Central memory CD8-positive, alpha-beta T cell (primary cell): ENCODE results near the gene ZNF516.
A peak's percentile ranks its signal among the peaks of the same experiment; 100 is the strongest.

Source experiments
- ATAC-seq: fragments of 150-1000 bp; cut with Tn5 transposase; replicated peaks from 2 replicates; pipeline ENCODE4 v1.10.0; 2022; ENCODE audit warnings: mild to moderate bottlenecking, moderate FRiP score, moderate number of reproducible peaks; ENCODE audit not compliant: poor library complexity, severe bottlenecking; ENCODE audit errors: extremely low read depth
- DNase-seq, 2 donors: peaks; one replicate each; pipeline ENCODE4 v3.0.0; 2021; ENCODE audit warnings: low spot score in 2 of 2
- H3K27ac Mint-ChIP-seq: one replicate; pipeline ENCODE4 v1.8.0; 2022; ENCODE audit warnings: low read depth, mild to moderate bottlenecking, moderate library complexity, mixed read lengths
- H3K27me3 Mint-ChIP-seq: one replicate; pipeline ENCODE4 v1.8.0; 2022; ENCODE audit warnings: mixed read lengths
- H3K36me3 Mint-ChIP-seq: one replicate; pipeline ENCODE4 v1.8.0; 2022; ENCODE audit warnings: mild to moderate bottlenecking, moderate library complexity, mixed read lengths; ENCODE audit not compliant: insufficient read depth
- H3K4me1 Mint-ChIP-seq: one replicate; pipeline ENCODE4 v1.8.0; 2022; ENCODE audit warnings: mixed read lengths
- H3K4me3 Mint-ChIP-seq: one replicate; pipeline ENCODE4 v1.8.0; 2022; ENCODE audit warnings: mild to moderate bottlenecking, moderate library complexity, mixed read lengths
- H3K9me3 Mint-ChIP-seq: one replicate; pipeline ENCODE4 v1.8.0; 2022; ENCODE audit warnings: mixed read lengths

ZNF516 gene

GRCh38 chr18:76502551-76502950, 7.5 kb upstream of the ZNF516 start:
- no peak overlapping the region for H3K4me3 Mint-ChIP-seq
- ATAC-seq: no peak
- DNase-seq: no peak
- no peaks in the 10 kb centered on the region for H3K4me1 Mint-ChIP-seq
- H3K9me3 Mint-ChIP-seq: no peaks in the 10 kb centered on the region
- no peak overlapping the region for H3K27ac Mint-ChIP-seq
- H3K36me3 Mint-ChIP-seq: no peaks in the 10 kb centered on the region
- peaks cover 57% of the 10 kb centered on the region for H3K27me3 Mint-ChIP-seq

GRCh38 chr18:76499637-76500340, 4.7 kb upstream of the ZNF516 start:
- Mint-ChIP-seq H3K4me3 (no peak overlapping the region), H3K4me1 (no peaks in the 10 kb centered on the region), H3K27ac (no peak overlapping the region)

GRCh38 chr18:76499021-76499420, 4.0 kb upstream of the ZNF516 start:
- Mint-ChIP-seq H3K9me3 (no peaks in the 10 kb centered on the region), H3K27me3 (peaks cover 67% of the 10 kb centered on the region), H3K4me3 (no peak overlapping the region), H3K4me1 (no peaks in the 10 kb centered on the region), H3K27ac (no peak overlapping the region), H3K36me3 (peaks cover 2% of the 10 kb centered on the region)
- no peak for DNase-seq
- ATAC-seq: no peak

More at GRCh38 chr18:76499637-76500340, 4.7 kb upstream of the ZNF516 start:
- ATAC-seq: no peak
- Mint-ChIP-seq H3K27me3 (peaks cover 62% of the 10 kb centered on the region), H3K36me3 (peaks cover 2% of the 10 kb centered on the region), H3K9me3 (no peaks in the 10 kb centered on the region)
- DNase-seq: no peak

- no peak overlapping the region for H3K27ac Mint-ChIP-seq
- ATAC-seq (no peak), DNase-seq (no peak)
- H3K4me3 Mint-ChIP-seq: no peak overlapping the region
- H3K4me1 Mint-ChIP-seq: peaks cover 8% of the 10 kb centered on the region
- H3K9me3 Mint-ChIP-seq: no peaks in the 10 kb centered on the region
- H3K27me3 Mint-ChIP-seq: peaks cover 67% of the 10 kb centered on the region
- H3K36me3 Mint-ChIP-seq: peaks cover 7% of the 10 kb centered on the region
Measured at GRCh38 chr18:76498064-76498463, 3.0 kb upstream of the ZNF516 start.

- no peaks in the 10 kb centered on the region for H3K9me3 Mint-ChIP-seq
- H3K27me3 Mint-ChIP-seq: peaks cover 75% of the 10 kb centered on the region
- H3K4me3 Mint-ChIP-seq: no peak overlapping the region
- no peak overlapping the region for H3K27ac Mint-ChIP-seq
- no peak for ATAC-seq
- peaks cover 19% of the 10 kb centered on the region for H3K4me1 Mint-ChIP-seq
- H3K36me3 Mint-ChIP-seq: peaks cover 14% of the 10 kb centered on the region
- no peak for DNase-seq
Measured at GRCh38 chr18:76497021-76497420, 2.0 kb upstream of the ZNF516 start.

- peaks cover 79% of the 10 kb centered on the region for H3K27me3 Mint-ChIP-seq
- no peak overlapping the region for H3K27ac Mint-ChIP-seq
- DNase-seq (no peak), ATAC-seq (no peak)
- peaks cover 23% of the 10 kb centered on the region for H3K4me1 Mint-ChIP-seq
- H3K36me3 Mint-ChIP-seq: peaks cover 15% of the 10 kb centered on the region
- no peaks in the 10 kb centered on the region for H3K9me3 Mint-ChIP-seq
- H3K4me3 Mint-ChIP-seq: peak overlapping the region; percentile 57
Measured at GRCh38 chr18:76496194-76496890, 1.3 kb upstream of the ZNF516 start.

- no peak overlapping the region for H3K27ac Mint-ChIP-seq
- ATAC-seq: no peak
- H3K4me3 Mint-ChIP-seq: peak overlapping the region; percentile 69
Measured at GRCh38 chr18:76495435-76496193, 572 bp upstream of the ZNF516 start.

GRCh38 chr18:76494231-76495005, 624 bp downstream of the ZNF516 start:
- no peaks in the 10 kb centered on the region for H3K9me3 Mint-ChIP-seq
- no peak for ATAC-seq
- H3K4me1 Mint-ChIP-seq: peaks cover 30% of the 10 kb centered on the region
- H3K4me3 Mint-ChIP-seq: peak overlapping the region; percentile 82
- no peak overlapping the region for H3K27ac Mint-ChIP-seq
- DNase-seq: no peak
- H3K36me3 Mint-ChIP-seq: peaks cover 17% of the 10 kb centered on the region
- peaks cover 88% of the 10 kb centered on the region for H3K27me3 Mint-ChIP-seq

More at GRCh38 chr18:76495435-76496193, 572 bp upstream of the ZNF516 start:
- no peak for DNase-seq
- Mint-ChIP-seq H3K27me3 (peaks cover 87% of the 10 kb centered on the region), H3K9me3 (no peaks in the 10 kb centered on the region), H3K36me3 (peaks cover 17% of the 10 kb centered on the region), H3K4me1 (peaks cover 28% of the 10 kb centered on the region)

GRCh38 chr18:76493213-76494161, 1.6 kb downstream of the ZNF516 start:
- Mint-ChIP-seq H3K9me3 (no peaks in the 10 kb centered on the region), H3K4me3 (peak overlapping the region; percentile 82), H3K27me3 (peaks cover 90% of the 10 kb centered on the region), H3K27ac (peak overlapping the region; percentile 33), H3K4me1 (peaks cover 30% of the 10 kb centered on the region), H3K36me3 (peaks cover 17% of the 10 kb centered on the region)
- DNase-seq: no peak
- ATAC-seq: no peak

- peak overlapping the region; percentile 82 for H3K4me3 Mint-ChIP-seq
- no peaks in the 10 kb centered on the region for H3K9me3 Mint-ChIP-seq
- H3K27me3 Mint-ChIP-seq: peaks cover 92% of the 10 kb centered on the region
- H3K36me3 Mint-ChIP-seq: peaks cover 17% of the 10 kb centered on the region
- peak overlapping the region; percentile 33 for H3K27ac Mint-ChIP-seq
- DNase-seq: peak; percentile 80 to 91
- peak; percentile 61 for ATAC-seq
- H3K4me1 Mint-ChIP-seq: peaks cover 30% of the 10 kb centered on the region
Measured at GRCh38 chr18:76492669-76493212, 2.3 kb downstream of the ZNF516 start.
